H1 (cell line): Measurements from ENCODE around the gene UBC. TPM values are rescaled to one million over a fixed set of nuclear protein-coding genes. Genes with fewer than 3 reads are reported as not detected.

ENCODE experiments used
- CTCF ChIA-PET: fragments of 300-600 bp; sonication (Branson Sonifier 250); formaldehyde crosslinking; loops from one replicate; lab custom pipeline; 2021; ENCODE audit not compliant: partially characterized antibody; lab: Charles Lee
- POLR2A ChIA-PET: fragments of 300-600 bp; sonication (Branson Sonifier 250); formaldehyde crosslinking; loops from one replicate; lab custom pipeline; 2021; ENCODE audit warnings: inconsistent platforms; ENCODE audit not compliant: partially characterized antibody; lab: Charles Lee
- DNase-seq, 2 experiments: peaks; one replicate each; pipeline versions ENCODE4 v3.0.0 to v3.0.0-alpha.2; 2010 to 2022; ENCODE audit warnings: low spot score in 2 of 2, low read depth in 1 of 2, mixed read lengths in 1 of 2
- FAIRE-seq: peaks from 2 replicates; lab custom pipeline; 2011; peaks lifted over from hg19 to GRCh38; lab: Jason Lieb, UNC
- H2AFZ ChIP-seq: 2 replicates; pipeline ENCODE4 v1.8.1; 2012; ENCODE audit warnings: low read length, inconsistent platforms
- H2AK5ac ChIP-seq: 2 replicates; pipeline ENCODE4 v1.6.1; 2013; ENCODE audit warnings: low read depth, low read length
- H2BK120ac ChIP-seq: replicated peaks from 2 replicates; pipeline ENCODE3; 2013; ENCODE audit warnings: low read depth, low read length, inconsistent platforms
- H2BK12ac ChIP-seq: 2 replicates; pipeline ENCODE4 v1.6.1; 2013; ENCODE audit warnings: low read depth, low read length
- H2BK15ac ChIP-seq: 2 replicates; pipeline ENCODE4 v1.6.1; 2013; ENCODE audit warnings: low read length
- H2BK20ac ChIP-seq: 2 replicates; pipeline ENCODE4 v1.6.1; 2013; ENCODE audit warnings: low read length
- H2BK5ac ChIP-seq: 2 replicates; pipeline ENCODE4 v1.6.1; 2013; ENCODE audit warnings: low read depth, low read length
- H3K14ac ChIP-seq: 2 replicates; pipeline ENCODE4 v1.6.1; 2013; ENCODE audit warnings: inconsistent platforms; ENCODE audit not compliant: insufficient read length
- H3K18ac ChIP-seq: 2 replicates; pipeline ENCODE4 v1.6.1; 2013; ENCODE audit warnings: low read length; ENCODE audit errors: extremely low read depth
- H3K23ac ChIP-seq: 2 replicates; pipeline ENCODE4 v1.6.1; 2013; ENCODE audit warnings: inconsistent platforms; ENCODE audit not compliant: insufficient read length
- H3K23me2 ChIP-seq: 2 replicates; pipeline ENCODE4 v1.6.1; 2013; ENCODE audit warnings: low read depth, low read length
- H3K27ac ChIP-seq: 2 replicates; pipeline ENCODE4 v1.6.1; 2011; ENCODE audit warnings: low read depth, low read length, inconsistent platforms
- H3K27me3 ChIP-seq, 4 experiments: replicated peaks in 1 of 4; 1 replicate in 1 of 4; 2 replicates in 3 of 4; pipeline versions ENCODE4 v1.6.1 to v1.8.1; 2011 to 2013; ENCODE audit warnings: low read length in 3 of 4, mild to moderate bottlenecking in 3 of 4, inconsistent platforms in 2 of 4, mixed read lengths in 2 of 4, moderate library complexity in 1 of 4; ENCODE audit not compliant: control insufficient read depth in 3 of 4, insufficient read depth in 3 of 4; ENCODE audit errors: extremely low read depth in 1 of 4
- H3K36me3 ChIP-seq, 4 experiments: 2 replicates each; pipeline versions ENCODE4 v1.6.1 to v1.8.1; 2011 to 2013; ENCODE audit warnings: mild to moderate bottlenecking in 4 of 4, low read length in 3 of 4, moderate library complexity in 2 of 4, control low read depth in 1 of 4, inconsistent platforms in 1 of 4; ENCODE audit not compliant: insufficient read depth in 4 of 4, control insufficient read depth in 2 of 4
- H3K4ac ChIP-seq: replicated peaks from 2 replicates; pipeline ENCODE3; 2013; ENCODE audit warnings: low read length, low read depth, mixed read lengths, inconsistent platforms; ENCODE audit not compliant: insufficient read length
- H3K4me1 ChIP-seq, 4 experiments: replicated peaks in 1 of 4; 1 replicate in 1 of 4; 2 replicates in 3 of 4; pipeline versions ENCODE4 v1.6.1 to v1.8.1; 2011 to 2013; ENCODE audit warnings: low read length in 3 of 4, inconsistent platforms in 2 of 4, mixed read lengths in 1 of 4; ENCODE audit not compliant: insufficient read depth in 4 of 4, control insufficient read depth in 3 of 4
- H3K4me2 ChIP-seq, 2 experiments: 2 replicates each; pipeline versions ENCODE4 v1.6.1 to v1.8.1; 2011 to 2013; ENCODE audit warnings: low read depth in 2 of 2, low read length in 2 of 2, control low read depth in 1 of 2, inconsistent platforms in 1 of 2, mild to moderate bottlenecking in 1 of 2; ENCODE audit not compliant: insufficient read depth in 1 of 2
- H3K4me3 ChIP-seq, 4 experiments: fragments of 200-600, 300-600 bp in 1 of 4; sonication (generic), shearing (Covaris generic), sonication (Bioruptor Twin) in 1 of 4; 2 replicates each; pipeline versions ENCODE4 v1.5.1 to v1.8.1; 2011 to 2016; ENCODE audit warnings: low read length in 4 of 4, low read depth in 3 of 4, control low read depth in 2 of 4, inconsistent platforms in 2 of 4, mild to moderate bottlenecking in 2 of 4, mixed read lengths in 1 of 4, moderate library complexity in 1 of 4; ENCODE audit not compliant: insufficient read depth in 2 of 4; ENCODE audit errors: extremely low read depth in 1 of 4
- H3K56ac ChIP-seq: replicated peaks from 2 replicates; pipeline ENCODE3; 2013; ENCODE audit warnings: low read depth, mild to moderate bottlenecking, mixed read lengths, low read length, inconsistent platforms; ENCODE audit not compliant: insufficient read length
- H3K79me1 ChIP-seq: 2 replicates; pipeline ENCODE4 v1.6.1; 2013; ENCODE audit warnings: low read depth, low read length, control low read depth
- H3K79me2 ChIP-seq, 2 experiments: 2 replicates each; pipeline versions ENCODE4 v1.6.1 to v1.8.1; 2012 to 2013; ENCODE audit warnings: low read length in 2 of 2, mild to moderate bottlenecking in 2 of 2, inconsistent platforms in 1 of 2; ENCODE audit not compliant: insufficient read depth in 2 of 2, control insufficient read depth in 1 of 2
- H3K9ac ChIP-seq, 4 experiments: replicated peaks in 1 of 4; 1 replicate in 1 of 4; 2 replicates in 3 of 4; pipeline versions ENCODE4 v1.6.1 to v1.8.1; 2011 to 2013; ENCODE audit warnings: low read depth in 3 of 4, low read length in 3 of 4, control low read depth in 2 of 4, mild to moderate bottlenecking in 2 of 4, moderate library complexity in 2 of 4, inconsistent platforms in 1 of 4; ENCODE audit errors: extremely low read depth in 1 of 4
- H3K9me3 ChIP-seq, 2 experiments: 2 replicates each; pipeline versions ENCODE4 v1.6.1 to v1.8.1; 2012 to 2013; ENCODE audit warnings: mild to moderate bottlenecking in 2 of 2, moderate library complexity in 2 of 2, control low read depth in 1 of 2, inconsistent platforms in 1 of 2, low read depth in 1 of 2, low read length in 1 of 2, mixed read lengths in 1 of 2; ENCODE audit not compliant: insufficient read depth in 2 of 2
- H4K20me1 ChIP-seq, 2 experiments: replicated peaks in 1 of 2; 2 replicates each; pipeline versions ENCODE3 to v1.8.1; 2011 to 2013; ENCODE audit warnings: inconsistent platforms in 2 of 2, low read length in 2 of 2, mild to moderate bottlenecking in 1 of 2; ENCODE audit not compliant: insufficient read depth in 2 of 2, control insufficient read depth in 1 of 2
- H4K5ac ChIP-seq: 2 replicates; pipeline ENCODE4 v1.6.1; 2013; ENCODE audit warnings: low read length, low read depth, mixed read lengths, inconsistent platforms; ENCODE audit not compliant: insufficient read length
- H4K8ac ChIP-seq: 2 replicates; pipeline ENCODE4 v1.8.0; 2013; ENCODE audit warnings: mild to moderate bottlenecking, moderate library complexity, low read length, inconsistent platforms; ENCODE audit not compliant: insufficient read depth; ENCODE audit errors: extremely low read depth
- H4K91ac ChIP-seq: replicated peaks from 2 replicates; pipeline ENCODE3; 2013; ENCODE audit warnings: low read length, mixed read lengths, inconsistent platforms; ENCODE audit not compliant: insufficient read length
- EP300 ChIP-seq, 2 experiments: IDR thresholded peaks; 1 replicate in 1 of 2; 2 replicates in 1 of 2; pipeline ENCODE4 v1.6.1; 2011 to 2012; ENCODE audit warnings: low read depth in 2 of 2, low read length in 2 of 2, mild to moderate bottlenecking in 2 of 2, borderline replicate concordance in 1 of 2, inconsistent platforms in 1 of 2, moderate library complexity in 1 of 2
- EZH2 ChIP-seq: fragments of 200-600 bp; sonication (generic); IDR thresholded peaks from 2 replicates; pipeline ENCODE4 v1.7.1; 2012; ENCODE audit warnings: low read depth, mild to moderate bottlenecking, moderate library complexity, low read length, inconsistent platforms; ENCODE audit not compliant: severe bottlenecking
- HDAC6 ChIP-seq: IDR thresholded peaks from one replicate; pipeline ENCODE4 v1.7.1; 2012; ENCODE audit warnings: low read depth, mild to moderate bottlenecking, inconsistent platforms, low read length, moderate library complexity
- JUND ChIP-seq: IDR thresholded peaks from 2 replicates; pipeline ENCODE4 v1.6.1; 2011; ENCODE audit warnings: mild to moderate bottlenecking, improper control_type of control experiment, low read length
- KDM5A ChIP-seq: fragments of 200-600 bp; IDR thresholded peaks from 2 replicates; pipeline ENCODE4 v1.7.1; 2012; ENCODE audit warnings: mild to moderate bottlenecking, low read length, inconsistent platforms, mixed read lengths
- PHF8 ChIP-seq: fragments of 200-600 bp; sonication (generic); conservative IDR thresholded peaks from 2 replicates; pipeline ENCODE4 v1.7.1; 2012; ENCODE audit warnings: low read depth, mild to moderate bottlenecking, inconsistent platforms, low read length, moderate library complexity
- RNF2 ChIP-seq: fragments of 200-900, 300-1000 bp; sonication (generic); IDR thresholded peaks from 2 replicates; pipeline ENCODE4 v1.7.1; 2016; ENCODE audit warnings: borderline replicate concordance, low read depth, mild to moderate bottlenecking, antibody characterized with exemption, low read length; ENCODE audit not compliant: poor library complexity, severe bottlenecking; ENCODE audit errors: missing control alignments
- SIN3A ChIP-seq, 2 experiments: IDR thresholded peaks in 1 of 2; conservative IDR thresholded peaks in 1 of 2; 2 replicates each; pipeline ENCODE4 v1.6.1; 2011 to 2012; ENCODE audit warnings: low read length in 2 of 2, improper control_type of control experiment in 1 of 2, low read depth in 1 of 2, mild to moderate bottlenecking in 1 of 2
- SIRT6 ChIP-seq: IDR thresholded peaks from one replicate; pipeline ENCODE4 v1.7.1; 2012; ENCODE audit warnings: low read length, inconsistent platforms
- WGBS, 2 experiments: shearing (Covaris generic) in 1 of 2; methylation state at CpG; one replicate each; pipeline versions ENCODE4 v1.1.6 to v1.1.7; 2013 to 2015; ENCODE audit warnings: low lambda C conversion rate in 2 of 2, mixed read lengths in 2 of 2, inconsistent platforms in 1 of 2, low coverage in 1 of 2, missing lambda C conversion rate in 1 of 2; ENCODE audit not compliant: insufficient replicate concordance in 2 of 2, insufficient coverage in 1 of 2, insufficient read length in 1 of 2; ENCODE audit errors: extremely low coverage in 1 of 2, missing lambda C conversion rate in 1 of 2; 5-methylcytosine and 5-hydroxymethylcytosine counted together
- polyA plus RNA-seq, 7 experiments: library from polyadenylated mRNA; depleted of rRNA in 3 of 7; stranded (reverse) in 5 of 7; unstranded in 2 of 7; fragments of >200 nt in 5 of 7; fragments of 200-250 nt in 2 of 7; gene quantifications; 1 replicate in 5 of 7; 2 replicates in 1 of 7; 4 replicates in 1 of 7; pipeline versions ENCODE4 v1.2.1 to v1.2.3, GENCODE V29; 2011 to 2013; ENCODE audit warnings: missing spikeins in 2 of 7, mixed read lengths in 2 of 7
- total RNA-seq: library from RNA; stranded (reverse); fragmentation: NEBNext Ultra II Directional; extraction: Animal tissue kit (Norgen Biotek cat#: 25700); gene quantifications from 2 replicates; pipeline ENCODE4 v1.2.1, GENCODE V29; 2021
- TF ChIP-seq, protein P1 (sequence below), 3 experiments: IDR thresholded peaks; 1 replicate in 2 of 3; 2 replicates in 1 of 3; pipeline versions ENCODE4 v1.5.1 to v1.6.1; 2011; ENCODE audit warnings: low read length in 3 of 3, mild to moderate bottlenecking in 3 of 3, inconsistent platforms in 2 of 3, low read depth in 1 of 3, moderate library complexity in 1 of 3; ENCODE audit not compliant: insufficient read depth in 1 of 3; ENCODE audit errors: control extremely low read depth in 1 of 3

UBC gene
- total and polyA plus RNA-seq, 2 of the 8 experiments (the other 6 are each of a cell fraction or from before 2014, with no cell fraction given): 559 to 749 TPM

DNA sequence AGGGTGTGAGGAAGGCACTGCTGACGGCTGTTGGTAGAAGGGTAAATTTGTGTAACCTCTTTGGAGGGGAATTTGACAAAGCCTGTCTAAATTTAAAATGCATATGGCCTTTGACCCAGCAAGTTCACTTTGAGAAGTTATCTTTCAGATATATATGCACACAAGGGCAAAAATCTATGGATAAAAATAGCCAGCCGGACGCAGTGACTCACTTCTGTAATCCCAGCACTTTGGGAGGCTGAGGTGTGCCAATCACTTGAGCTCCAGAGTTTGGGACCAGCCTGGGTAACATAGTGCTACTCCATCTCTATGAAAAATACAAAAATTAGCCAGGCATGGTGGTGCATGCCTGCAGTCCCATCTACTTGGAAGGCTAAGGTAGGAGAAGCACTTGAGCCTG lies 13.4 kb downstream of the UBC start:
- Histone ChIP-seq H4K91ac (no peak overlapping the region), H4K20me1 (no peaks in the 10 kb centered on the region), H3K18ac (no peak overlapping the region), H3K79me1 (no peaks in the 10 kb centered on the region; the same call in 1 of the 2 replicates), H2BK5ac (no peak overlapping the region), H3K23me2 (no peaks in the 10 kb centered on the region), H3K4me1 (peaks cover 0 to 6% (median 1%) of the 10 kb centered on the region in 4 experiments; a peak in 3 of 7 replicates), H2BK20ac (no peak overlapping the region), H3K56ac (no peak overlapping the region), H2BK15ac (no peak overlapping the region), H3K14ac (no peak overlapping the region), H3K4ac (no peak overlapping the region), H3K4me2 (no peak overlapping the region), H2BK12ac (no peak overlapping the region), H3K36me3 (no peaks in the 10 kb centered on the region), H3K4me3 (no peak overlapping the region), H3K79me2 (no peaks in the 10 kb centered on the region), H2AFZ (no peak overlapping the region), H4K5ac (no peak overlapping the region), H3K27me3 (no peaks in the 10 kb centered on the region), H2AK5ac (no peak overlapping the region), H2BK120ac (no peak overlapping the region), H4K8ac (no peak overlapping the region), H3K9me3 (no peaks in the 10 kb centered on the region), H3K27ac (no peak overlapping the region), H3K23ac (no peak overlapping the region), H3K9ac (no peak overlapping the region)
- FAIRE-seq (no peak), DNase-seq (no peak)
- ChIA-PET CTCF (interaction anchor here (0.6 to 2.8 kb wide), 11 partner anchors 13 to 274 kb away, joined by 3 to 10 read pairs (median 5); no protein-coding TSS in a partner anchor), POLR2A (interaction anchor here (1.5 to 5.1 kb wide), 4 partner anchors 9 to 14 kb away, joined by 3 to 34 read pairs (median 5); partner anchors contain the start of gene UBC)
- WGBS, 2 experiments: 85% methylated on average over 3 of the region's 3 CpGs; no CpG with 5 or more reads in 1 of the 2 experiments
- TF ChIP-seq, protein P1, sequence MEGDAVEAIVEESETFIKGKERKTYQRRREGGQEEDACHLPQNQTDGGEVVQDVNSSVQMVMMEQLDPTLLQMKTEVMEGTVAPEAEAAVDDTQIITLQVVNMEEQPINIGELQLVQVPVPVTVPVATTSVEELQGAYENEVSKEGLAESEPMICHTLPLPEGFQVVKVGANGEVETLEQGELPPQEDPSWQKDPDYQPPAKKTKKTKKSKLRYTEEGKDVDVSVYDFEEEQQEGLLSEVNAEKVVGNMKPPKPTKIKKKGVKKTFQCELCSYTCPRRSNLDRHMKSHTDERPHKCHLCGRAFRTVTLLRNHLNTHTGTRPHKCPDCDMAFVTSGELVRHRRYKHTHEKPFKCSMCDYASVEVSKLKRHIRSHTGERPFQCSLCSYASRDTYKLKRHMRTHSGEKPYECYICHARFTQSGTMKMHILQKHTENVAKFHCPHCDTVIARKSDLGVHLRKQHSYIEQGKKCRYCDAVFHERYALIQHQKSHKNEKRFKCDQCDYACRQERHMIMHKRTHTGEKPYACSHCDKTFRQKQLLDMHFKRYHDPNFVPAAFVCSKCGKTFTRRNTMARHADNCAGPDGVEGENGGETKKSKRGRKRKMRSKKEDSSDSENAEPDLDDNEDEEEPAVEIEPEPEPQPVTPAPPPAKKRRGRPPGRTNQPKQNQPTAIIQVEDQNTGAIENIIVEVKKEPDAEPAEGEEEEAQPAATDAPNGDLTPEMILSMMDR (IDR thresholded peaks at IDR 0.05; ENCODE audit: control extremely low read depth in 1 of 3, insufficient read depth in 1 of 3, low read depth in 1 of 3, low read length in 3 of 3): no peak
- TF ChIP-seq JUND (no peak), EP300 (IDR thresholded peaks at IDR 0.05; ENCODE audit: borderline replicate concordance in 1 of 2, low read depth in 2 of 2, low read length in 2 of 2) (no peak), RNF2 (no peak), SIRT6 (no peak), EZH2 (no peak), SIN3A (conservative IDR thresholded peaks at IDR 0.05 in 1 of 2, IDR thresholded peaks at IDR 0.05 in 1 of 2; ENCODE audit: low read depth in 1 of 2, low read length in 2 of 2) (no peak), KDM5A (no peak), HDAC6 (no peak), PHF8 (no peak)
